GM21717 (cell line): ENCODE results near the gene CCDC187.

Source experiments
- ATAC-seq: cut with Tn5 transposase; IDR thresholded peaks from one replicate; pipeline ENCODE4 v1.9.1; 2021; ENCODE audit warnings: mild to moderate bottlenecking, moderate library complexity; ENCODE audit not compliant: unreplicated experiment

Gene CCDC187

DNA sequence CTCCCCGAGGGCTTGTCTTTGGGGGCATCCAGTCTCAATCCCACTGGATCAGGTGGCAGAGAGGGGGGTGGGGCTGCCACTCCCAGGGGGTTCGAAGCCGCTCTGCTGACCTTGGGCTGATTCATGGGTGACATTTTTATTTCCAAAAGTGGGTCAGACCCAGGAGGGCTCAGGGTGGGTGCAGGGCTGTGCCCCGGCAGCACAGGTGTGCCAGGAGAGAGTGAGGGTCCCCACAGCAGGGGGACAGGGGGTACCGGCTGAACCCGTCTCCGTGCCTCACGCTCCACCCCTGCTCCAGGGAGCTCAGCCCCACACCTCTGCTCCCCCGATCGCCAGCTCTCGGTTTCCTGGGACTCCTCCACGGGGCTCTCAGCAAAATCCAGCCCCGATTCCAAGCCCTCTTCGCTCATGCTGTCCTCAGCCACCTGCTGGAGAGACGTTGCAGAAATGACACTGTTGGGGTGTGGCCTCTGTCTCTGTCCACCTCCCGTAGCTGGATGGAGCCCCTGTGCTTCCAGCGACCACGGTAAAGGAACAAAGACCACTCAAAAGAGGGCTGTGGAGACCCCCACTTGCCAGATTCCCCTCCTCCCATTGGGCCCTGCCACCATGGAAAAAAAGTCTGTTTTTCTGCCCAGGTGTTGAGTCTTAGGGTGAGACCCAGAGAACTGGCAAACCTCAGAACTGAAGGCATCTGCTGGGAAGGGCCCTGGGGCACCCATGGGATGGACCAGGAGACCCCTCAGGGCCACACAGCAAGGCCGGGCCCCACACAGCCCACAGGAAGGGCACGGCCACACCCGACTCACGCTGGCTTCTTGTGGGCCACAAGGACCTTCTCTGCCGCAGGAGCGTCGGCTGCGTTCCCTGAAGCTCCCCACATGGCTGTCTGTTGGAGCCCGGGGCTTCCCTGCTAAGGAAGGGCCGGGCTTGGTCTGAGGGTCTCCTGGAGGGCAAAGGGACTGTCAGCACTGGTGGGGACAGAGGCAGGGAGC, 47.7 kb downstream of the CCDC187 start:
- no peak for ATAC-seq

- ATAC-seq, result no peak
Measured at GRCh38 chr9:136255166-136255538, 48.7 kb downstream of the CCDC187 start.

GRCh38 chr9:136254381-136255165, 49.3 kb downstream of the CCDC187 start:
- ATAC-seq, result no peak

- ATAC-seq, result no peak
Measured at GRCh38 chr9:136253246-136254130, 50.4 kb downstream of the CCDC187 start.

- ATAC-seq, result no peak
Measured at GRCh38 chr9:136252846-136253245, 51.0 kb downstream of the CCDC187 start.

DNA sequence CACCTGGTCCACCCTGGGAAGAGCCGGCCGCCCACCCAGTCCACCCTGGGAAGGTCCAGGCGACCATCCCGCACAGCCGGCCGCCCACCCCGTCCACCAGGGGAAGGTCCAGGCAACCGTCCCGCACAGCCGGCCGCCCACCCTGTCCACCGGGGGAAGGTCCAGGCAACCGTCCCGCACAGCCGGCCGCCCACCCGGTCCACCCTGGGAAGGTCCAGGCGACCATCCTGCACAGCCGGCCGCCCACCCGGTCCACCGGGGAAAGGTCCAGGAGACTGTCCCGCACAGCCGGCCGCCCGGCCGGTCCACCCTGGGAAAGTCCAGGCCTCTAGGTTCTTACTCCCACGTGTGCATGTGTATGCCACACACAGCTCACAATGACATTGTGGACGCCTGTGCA, 51.6 kb downstream of the CCDC187 start:
- ATAC-seq, result no peak

- ATAC-seq, result no peak
Measured at GRCh38 chr9:136251264-136252115, 52.4 kb downstream of the CCDC187 start.

DNA sequence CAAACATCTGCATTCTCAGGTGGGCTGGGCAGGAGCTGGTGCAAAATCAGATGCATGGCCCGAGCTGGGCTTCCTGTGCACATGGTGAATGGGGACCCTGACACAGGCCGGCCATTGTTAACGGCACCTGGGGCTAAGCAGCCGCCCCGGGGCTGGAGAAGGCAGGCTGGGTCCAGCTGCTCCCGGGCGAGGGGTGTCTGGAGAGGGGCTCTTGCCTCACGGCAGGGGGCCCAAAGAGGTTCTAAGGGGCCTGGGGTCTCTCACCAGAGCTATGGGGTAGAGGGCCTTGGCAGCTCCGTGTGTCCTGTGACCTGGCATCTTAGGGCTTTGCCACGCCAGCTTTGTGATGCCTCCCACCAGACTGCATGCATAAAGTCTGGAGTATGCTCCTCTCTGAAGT, 53.2 kb downstream of the CCDC187 start:
- no peak for ATAC-seq

DNA sequence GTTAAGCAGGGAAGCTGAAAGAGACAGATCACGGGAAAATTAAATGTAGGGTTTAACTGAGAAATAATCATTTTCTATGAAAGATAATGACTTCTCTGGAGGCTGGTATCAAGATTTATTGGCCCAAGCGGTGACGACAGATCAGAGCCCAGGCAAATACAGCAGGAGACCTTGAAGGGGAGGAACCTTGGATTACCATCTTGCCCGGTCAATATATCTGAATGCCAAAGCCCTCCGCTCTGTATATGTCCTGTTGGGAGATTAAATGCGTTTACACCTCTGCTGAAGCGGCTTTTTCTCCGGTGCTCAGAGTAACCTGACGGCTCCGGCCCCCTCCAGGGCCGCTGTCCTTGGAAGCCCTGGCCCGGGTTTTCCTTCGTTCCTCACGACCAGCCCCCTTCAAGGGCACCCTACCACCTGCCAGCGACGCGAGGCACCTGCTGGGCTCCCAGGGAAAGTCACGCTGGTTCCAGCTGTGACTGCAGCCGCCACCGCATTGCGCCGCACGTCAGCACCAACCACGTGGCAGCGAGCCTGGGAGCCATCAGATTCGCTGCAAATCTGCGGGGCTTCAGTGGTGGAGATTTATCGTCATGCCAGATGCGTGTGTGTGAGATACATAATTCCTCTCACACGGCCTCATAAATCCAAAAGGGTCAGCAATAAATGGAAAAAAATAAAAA, 53.9 kb downstream of the CCDC187 start:
- no peak for ATAC-seq

DNA sequence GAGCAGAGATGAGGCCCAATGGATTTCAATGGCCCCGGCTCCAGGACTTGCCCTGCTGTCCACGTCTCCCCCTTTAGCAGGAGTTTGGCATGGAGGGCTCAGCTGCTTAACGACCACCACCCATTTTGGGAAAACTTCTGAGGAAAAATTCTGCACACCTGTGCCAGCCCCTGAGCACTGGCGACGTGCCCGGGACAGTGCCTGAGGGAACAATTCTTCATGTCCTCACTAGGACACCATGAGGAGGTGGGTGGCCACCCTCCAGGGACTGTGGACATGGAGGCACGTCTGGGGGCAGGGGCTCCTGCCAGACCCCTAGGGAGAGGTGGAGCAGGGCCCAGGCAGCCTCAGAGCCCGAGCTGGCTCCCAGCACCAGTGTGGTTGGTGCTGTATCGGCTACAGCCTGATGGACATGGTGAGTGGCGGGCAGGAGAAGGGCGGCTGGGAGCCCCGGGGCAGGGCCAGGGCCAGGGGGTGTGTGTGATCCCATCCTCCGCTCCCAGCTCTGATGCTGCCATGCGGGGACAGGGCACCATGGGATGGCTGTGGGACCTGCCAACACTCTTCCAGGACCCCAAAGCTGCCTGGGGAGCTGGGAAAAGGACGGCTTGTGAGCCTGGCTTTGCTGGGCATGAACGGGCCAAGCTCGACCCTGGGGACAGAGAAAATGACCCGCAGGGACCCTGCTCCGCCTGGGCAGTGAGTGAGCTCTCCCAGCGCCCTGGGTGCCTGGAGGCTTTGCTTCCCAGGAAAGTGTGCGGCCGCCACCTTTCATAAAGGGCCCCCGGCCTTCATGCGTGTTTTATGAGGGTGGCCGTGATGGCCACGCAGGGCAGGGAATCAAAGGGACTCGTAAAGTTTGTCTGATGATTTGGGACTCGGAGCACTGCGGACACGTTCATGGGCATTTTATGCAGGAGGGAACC, 54.7 kb downstream of the CCDC187 start:
- ATAC-seq, result no peak

GRCh38 chr9:136247947-136248637, 55.8 kb downstream of the CCDC187 start:
- ATAC-seq, result no peak

DNA sequence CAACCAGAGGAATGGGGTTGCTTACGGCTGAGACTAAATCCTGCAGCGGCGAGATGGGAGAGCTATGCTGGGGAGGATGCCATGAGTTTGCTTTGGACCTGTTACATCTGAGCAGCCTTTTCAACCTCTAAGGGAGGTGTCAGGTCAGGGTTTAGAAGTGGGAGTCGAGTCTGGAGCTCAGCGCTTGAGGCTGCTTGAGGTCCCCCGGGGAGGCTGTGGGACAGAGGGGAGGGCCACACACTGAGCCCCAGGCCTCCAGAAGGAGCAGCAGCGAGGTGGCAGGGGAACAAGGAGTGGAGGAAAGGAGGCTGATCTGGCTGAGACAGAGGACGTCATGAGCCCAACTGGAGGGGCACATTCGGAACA, 56.4 kb downstream of the CCDC187 start:
- ATAC-seq, result no peak

GRCh38 chr9:136246849-136247550, 56.9 kb downstream of the CCDC187 start:
- ATAC-seq, result no peak

- peak; percentile 32 for ATAC-seq
Measured at GRCh38 chr9:136245219-136246150, 58.4 kb downstream of the CCDC187 start, which contains the start of gene QSOX2. QSOX2 (minus strand) TSS chr9:136245812; CDS start chr9:136245803, 9 bp downstream.

DNA sequence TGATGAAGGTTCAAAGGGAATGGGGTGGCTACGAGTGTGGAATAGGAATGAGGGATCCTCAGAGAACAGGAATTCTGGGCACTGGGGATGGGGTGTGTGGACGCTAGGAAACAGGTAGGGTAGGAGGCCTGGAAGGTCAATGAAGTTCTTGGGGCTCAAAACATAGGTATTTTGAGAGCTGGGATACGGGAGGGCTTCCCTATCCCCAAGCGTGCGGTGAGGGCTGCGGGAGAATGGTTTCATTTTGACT, 59.0 kb downstream of the CCDC187 start:
- no peak for ATAC-seq
